ENCODE results near the gene HPSE2.

DNA sequence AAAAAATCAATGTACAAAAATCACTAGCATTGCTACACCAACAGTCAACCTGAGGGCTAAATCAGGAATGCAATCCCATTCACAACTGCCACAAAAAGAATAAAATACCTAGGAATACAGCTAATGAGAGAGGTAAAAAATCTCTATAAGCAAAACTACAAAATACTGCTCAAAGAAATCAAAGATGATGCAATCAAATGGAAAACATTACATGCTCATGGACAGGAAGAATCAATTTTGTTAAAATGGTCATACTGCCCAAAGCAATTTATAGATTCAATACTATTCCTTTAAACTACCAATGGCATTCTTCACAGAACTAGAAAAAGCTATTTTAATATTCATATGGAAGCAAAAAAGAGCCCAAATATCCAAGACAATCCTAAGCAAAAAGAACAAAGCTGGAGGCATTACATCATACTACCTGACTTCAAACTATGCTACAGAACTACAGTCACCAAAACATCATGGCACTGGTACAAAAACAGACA, 116.3 kb downstream of the HPSE2 start:
- TF ChIP-seq, protein P1, sequence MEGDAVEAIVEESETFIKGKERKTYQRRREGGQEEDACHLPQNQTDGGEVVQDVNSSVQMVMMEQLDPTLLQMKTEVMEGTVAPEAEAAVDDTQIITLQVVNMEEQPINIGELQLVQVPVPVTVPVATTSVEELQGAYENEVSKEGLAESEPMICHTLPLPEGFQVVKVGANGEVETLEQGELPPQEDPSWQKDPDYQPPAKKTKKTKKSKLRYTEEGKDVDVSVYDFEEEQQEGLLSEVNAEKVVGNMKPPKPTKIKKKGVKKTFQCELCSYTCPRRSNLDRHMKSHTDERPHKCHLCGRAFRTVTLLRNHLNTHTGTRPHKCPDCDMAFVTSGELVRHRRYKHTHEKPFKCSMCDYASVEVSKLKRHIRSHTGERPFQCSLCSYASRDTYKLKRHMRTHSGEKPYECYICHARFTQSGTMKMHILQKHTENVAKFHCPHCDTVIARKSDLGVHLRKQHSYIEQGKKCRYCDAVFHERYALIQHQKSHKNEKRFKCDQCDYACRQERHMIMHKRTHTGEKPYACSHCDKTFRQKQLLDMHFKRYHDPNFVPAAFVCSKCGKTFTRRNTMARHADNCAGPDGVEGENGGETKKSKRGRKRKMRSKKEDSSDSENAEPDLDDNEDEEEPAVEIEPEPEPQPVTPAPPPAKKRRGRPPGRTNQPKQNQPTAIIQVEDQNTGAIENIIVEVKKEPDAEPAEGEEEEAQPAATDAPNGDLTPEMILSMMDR (IDR thresholded peaks at IDR 0.05): no peak
- TF ChIP-seq POLR2A (IDR thresholded peaks at IDR 0.05; ENCODE audit: low read depth): no peak

Measured in esophagus muscularis mucosa (tissue), 3 donors.